GM21528 (cell line): Measurements from ENCODE around the gene TPO.
"Not testable (repeated sequence)": the region's sequence is repeated elsewhere in the genome, so short reads cannot be mapped to it uniquely, and the experiment has no call there.

ENCODE experiments used
- ATAC-seq: cut with Tn5 transposase; IDR thresholded peaks from one replicate; pipeline ENCODE4 v1.9.1; 2021; ENCODE audit warnings: mild to moderate bottlenecking, moderate library complexity; ENCODE audit not compliant: unreplicated experiment, low FRiP score

The TPO gene

DNA sequence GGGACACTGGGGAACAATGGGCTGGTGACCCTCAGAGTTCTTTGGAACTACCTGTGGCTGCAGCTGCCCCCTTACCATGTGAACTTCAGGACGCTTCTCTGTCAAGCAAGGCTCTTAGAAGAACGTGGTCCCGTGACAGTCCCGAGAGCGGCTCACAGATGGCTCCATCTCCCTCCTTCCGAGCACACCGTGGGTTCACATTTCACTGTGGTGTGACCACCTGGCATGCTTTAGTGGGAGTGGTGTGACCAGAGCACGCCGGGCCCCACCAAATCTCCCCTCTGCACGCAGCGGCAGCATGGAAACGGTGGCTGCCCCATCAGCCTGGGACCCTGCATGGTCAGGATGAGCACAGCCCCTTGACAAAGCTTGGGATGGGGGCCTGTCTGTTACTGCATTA lies 9.7 kb upstream of the TPO start:
- ATAC-seq = no peak

- ATAC-seq = no peak
Observed at GRCh38 chr2:1405124-1405523, 8.1 kb upstream of the TPO start.

- no peak for ATAC-seq
Observed at GRCh38 chr2:1405967-1406366, 7.3 kb upstream of the TPO start.

GRCh38 chr2:1406434-1406833 lies 6.8 kb upstream of the TPO start:
- ATAC-seq = no peak

GRCh38 chr2:1407950-1408675 lies 5.2 kb upstream of the TPO start:
- ATAC-seq = no peak

GRCh38 chr2:1414121-1414520 lies 858 bp downstream of the TPO start:
- no peak for ATAC-seq

- ATAC-seq = not testable (repeated sequence)
Observed at GRCh38 chr2:1414901-1415300, 1.6 kb downstream of the TPO start.

DNA sequence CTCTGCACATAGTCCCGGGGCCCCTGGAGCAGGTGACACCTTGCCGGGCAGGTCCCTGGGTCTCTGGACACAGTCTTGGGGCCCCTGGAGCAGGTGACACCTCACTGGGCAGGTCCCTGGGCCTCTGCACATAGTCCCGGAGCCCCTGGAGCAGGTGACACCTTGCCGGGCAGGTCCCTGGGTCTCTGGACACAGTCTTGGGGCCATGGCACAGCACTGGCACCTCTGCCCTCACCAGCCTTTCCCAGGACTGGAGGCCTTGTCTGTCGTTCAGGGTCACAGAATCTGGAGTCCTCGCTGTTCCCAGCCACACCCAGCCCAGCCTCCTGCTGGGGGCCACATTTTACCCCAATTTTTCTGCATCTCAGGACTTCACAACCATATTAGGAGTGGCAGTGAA lies 2.2 kb downstream of the TPO start:
- no peak for ATAC-seq

GRCh38 chr2:1418566-1418965 lies 5.3 kb downstream of the TPO start:
- ATAC-seq = no peak

DNA sequence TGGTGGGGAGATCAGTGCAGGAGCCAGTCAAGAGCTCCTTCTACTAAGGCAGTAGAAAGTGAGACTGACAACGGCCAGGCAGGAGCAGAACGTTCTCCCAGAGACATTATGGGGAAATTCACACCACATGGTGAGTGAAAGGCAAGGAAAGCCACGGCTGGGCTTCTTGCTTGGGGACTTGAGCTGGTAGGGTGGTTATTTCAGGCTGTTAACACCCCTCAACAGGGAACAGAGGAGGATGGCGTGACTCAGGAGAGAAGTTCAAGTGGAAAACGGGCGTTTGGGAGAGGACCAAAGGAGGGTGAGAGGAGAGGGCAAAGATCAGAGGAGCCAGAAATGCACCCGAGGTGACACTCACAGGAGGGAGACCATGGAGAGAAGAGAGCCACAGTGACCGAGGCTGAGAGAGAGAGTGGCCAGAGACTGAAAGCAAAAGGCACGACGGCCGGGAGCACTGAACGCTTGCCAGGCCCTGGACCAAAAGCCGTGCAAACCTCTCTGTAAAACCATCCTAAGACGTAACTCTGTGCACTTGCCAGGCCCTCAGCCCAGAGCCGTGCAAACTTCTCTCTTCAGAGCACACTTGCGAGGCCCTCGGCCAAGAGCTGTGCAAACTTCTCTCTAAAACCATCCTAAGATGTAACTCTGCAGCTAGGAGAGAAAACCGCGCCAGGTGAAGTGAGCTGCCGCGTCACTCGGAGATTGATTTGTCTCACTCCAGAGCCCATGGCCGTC lies 7.7 kb downstream of the TPO start:
- ATAC-seq = no peak

DNA sequence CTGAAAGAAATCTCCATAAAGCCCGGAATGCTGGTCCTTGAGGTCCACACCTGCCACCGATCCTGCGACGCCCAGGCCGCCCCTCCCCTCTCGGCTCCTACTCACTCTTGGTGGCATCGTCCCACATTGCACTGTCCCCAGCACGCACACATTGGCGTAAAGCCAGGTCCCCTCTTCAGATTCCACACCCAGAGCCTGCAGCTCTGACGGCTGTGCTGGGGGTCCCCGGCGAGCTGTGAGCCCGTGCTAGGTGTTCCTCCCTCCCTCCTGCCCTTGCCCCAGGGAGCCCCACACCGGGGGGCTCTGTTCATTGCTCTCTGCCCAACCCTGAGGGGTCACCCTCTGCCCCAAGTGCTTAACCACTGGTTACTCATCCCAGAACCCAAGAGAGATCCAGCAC lies 8.5 kb downstream of the TPO start:
- ATAC-seq = no peak

GRCh38 chr2:1422131-1422530 lies 8.9 kb downstream of the TPO start:
- ATAC-seq = no peak

- no peak for ATAC-seq
Observed at GRCh38 chr2:1422716-1423285, 9.5 kb downstream of the TPO start.

DNA sequence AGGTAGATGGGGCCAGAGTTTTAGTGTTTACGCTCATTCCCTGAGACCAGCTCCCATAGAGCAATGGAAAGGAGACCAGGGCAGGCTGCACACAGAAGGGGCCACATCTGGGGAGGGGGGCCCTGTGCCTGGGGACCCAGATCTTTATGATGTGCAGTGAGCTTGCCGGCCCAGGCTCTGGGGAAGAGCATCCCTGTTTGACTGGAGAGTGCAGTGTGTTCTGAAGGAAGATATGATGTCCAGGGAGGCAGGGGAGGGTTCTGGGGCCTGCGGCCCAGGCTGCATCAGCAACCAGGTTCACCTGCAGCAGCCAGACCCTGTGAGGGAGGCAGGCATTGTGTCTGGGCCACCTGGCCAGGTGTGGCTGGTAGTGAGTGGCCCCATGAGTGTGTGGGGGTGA lies 13.8 kb downstream of the TPO start:
- ATAC-seq = no peak

DNA sequence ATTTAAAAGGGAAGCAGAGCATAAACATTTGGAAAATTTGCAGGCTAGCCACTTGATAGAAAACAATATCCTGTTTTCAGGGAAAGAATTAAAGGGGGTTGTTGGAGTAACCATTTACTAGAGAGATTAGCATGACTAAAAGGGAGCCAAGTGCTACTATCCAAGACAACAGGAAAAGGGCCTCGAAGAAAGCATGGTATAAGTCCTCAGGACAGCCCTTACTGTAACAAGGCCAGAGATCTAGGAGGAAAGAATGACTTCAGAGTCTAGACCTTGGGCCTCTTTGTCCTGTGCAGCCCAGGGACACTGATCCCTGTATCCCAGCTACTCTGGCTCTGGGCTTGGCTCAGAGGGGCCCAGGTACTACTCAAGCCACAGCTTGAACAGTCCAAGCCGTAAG lies 16.6 kb downstream of the TPO start:
- no peak for ATAC-seq

DNA sequence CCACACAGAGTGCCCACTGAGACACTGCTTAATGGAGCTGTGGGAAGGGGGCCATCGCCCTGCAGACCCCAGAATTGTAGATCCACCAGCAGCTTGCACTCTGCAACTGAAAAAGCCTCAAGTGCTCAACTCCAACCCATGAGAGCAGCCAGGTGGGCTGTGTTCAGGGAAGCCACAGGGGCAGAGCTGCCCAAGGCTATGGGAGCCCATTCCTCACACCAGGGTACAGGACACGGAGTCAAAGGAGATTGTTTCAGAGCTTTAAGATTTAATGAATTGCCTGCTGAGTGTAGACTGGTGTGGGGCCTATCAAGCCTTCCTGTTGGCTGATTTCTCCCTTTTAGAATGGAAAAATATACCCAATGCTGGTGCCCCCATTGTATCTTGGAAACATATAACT lies 17.2 kb downstream of the TPO start:
- no peak for ATAC-seq

- ATAC-seq = no peak
Observed at GRCh38 chr2:1431886-1432400, 18.7 kb downstream of the TPO start.

- no peak for ATAC-seq
Observed at GRCh38 chr2:1432726-1433125, 19.5 kb downstream of the TPO start.

DNA sequence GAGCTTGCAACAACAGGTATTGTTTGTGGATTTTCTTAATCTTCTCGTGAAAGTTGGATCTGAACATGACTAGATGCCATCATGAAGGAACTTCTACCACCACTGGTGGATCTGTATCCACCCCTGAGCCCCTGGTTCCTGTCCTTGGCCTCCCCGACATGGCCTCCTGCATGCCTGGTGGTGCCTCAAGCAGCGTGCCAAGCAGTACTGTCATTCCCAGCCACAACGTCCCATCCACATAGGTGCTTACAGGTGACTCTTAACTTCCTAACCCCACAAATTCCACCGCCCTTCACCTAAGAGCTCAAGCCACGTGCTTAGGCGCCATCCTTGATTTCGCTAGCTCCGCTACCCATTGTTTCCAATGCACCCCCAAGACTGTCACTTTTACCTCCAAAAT lies 23.1 kb downstream of the TPO start:
- no peak for ATAC-seq

- ATAC-seq = no peak
Observed at GRCh38 chr2:1437101-1437500, 23.8 kb downstream of the TPO start.

DNA sequence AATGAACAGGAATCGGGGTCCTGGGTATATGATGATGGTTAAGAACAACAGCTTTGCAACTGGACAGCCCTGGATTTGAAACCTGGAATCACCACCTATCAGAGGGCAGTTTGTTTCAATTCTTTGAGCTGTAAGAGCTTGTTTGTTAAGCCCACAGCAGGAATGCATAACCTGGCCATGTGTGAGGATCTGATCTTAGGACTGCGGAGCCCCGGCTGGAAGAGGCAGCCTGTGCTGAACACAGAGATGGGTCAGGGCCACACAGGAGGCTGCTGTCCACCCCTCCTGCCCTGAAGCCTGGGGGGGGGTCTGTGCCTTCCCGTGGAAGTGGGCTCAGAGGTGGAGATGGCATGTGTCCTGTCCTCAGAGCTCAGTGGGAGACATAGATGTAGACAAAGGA lies 24.3 kb downstream of the TPO start:
- no peak for ATAC-seq

- no peak for ATAC-seq
Observed at GRCh38 chr2:1438972-1439371, 25.7 kb downstream of the TPO start.
